Loucy (cell line): Measurements from ENCODE around the gene SOD3.

Experiments used
- H2AFZ ChIP-seq: fragments of 200-600 bp; sonication (generic); 2 replicates; pipeline ENCODE4 v1.6.0; 2016; ENCODE audit warnings: antibody characterized with exemption, mild to moderate bottlenecking, low read length, moderate library complexity
- H3F3A ChIP-seq: fragments of 200-600 bp; 2 replicates; pipeline ENCODE4 v1.6.0; 2016; ENCODE audit warnings: antibody characterized with exemption, low read depth, mild to moderate bottlenecking
- H3K27me3 ChIP-seq: fragments of 200-600 bp; sonication (generic); 2 replicates; pipeline ENCODE4 v1.6.1; 2014; ENCODE audit warnings: low read length, mild to moderate bottlenecking; ENCODE audit not compliant: insufficient read depth, poor library complexity, severe bottlenecking
- H3K36me3 ChIP-seq: fragments of 200-600 bp; sonication (generic); 2 replicates; pipeline ENCODE4 v1.6.1; 2016; ENCODE audit warnings: low read length; ENCODE audit not compliant: insufficient read depth
- H3K4me1 ChIP-seq: fragments of 200-600 bp; sonication (generic); 2 replicates; pipeline ENCODE4 v1.5.1; 2014; ENCODE audit warnings: low read length, mild to moderate bottlenecking; ENCODE audit not compliant: insufficient read depth, poor library complexity, severe bottlenecking
- H3K4me2 ChIP-seq: fragments of 200-600 bp; sonication (generic); 2 replicates; pipeline ENCODE4 v1.6.0; 2014; ENCODE audit warnings: antibody characterized with exemption, low read length, low read depth, mild to moderate bottlenecking; ENCODE audit not compliant: poor library complexity, severe bottlenecking
- H3K4me3 ChIP-seq: fragments of 200-600 bp; sonication (generic); 2 replicates; pipeline ENCODE4 v1.5.1; 2014; ENCODE audit warnings: low read length, mild to moderate bottlenecking, mixed read lengths; ENCODE audit not compliant: poor library complexity, severe bottlenecking
- H3K79me2 ChIP-seq: fragments of 200-600 bp; sonication (generic); 2 replicates; pipeline ENCODE4 v1.6.1; 2014; ENCODE audit warnings: low read length; ENCODE audit not compliant: insufficient read depth
- H3K9ac ChIP-seq: fragments of 200-600 bp; sonication (generic); 2 replicates; pipeline ENCODE4 v1.6.0; 2014; ENCODE audit warnings: mild to moderate bottlenecking, low read depth, low read length, moderate library complexity; ENCODE audit not compliant: poor library complexity, severe bottlenecking
- H3K9me2 ChIP-seq: fragments of 200-600 bp; sonication (generic); replicated peaks from 2 replicates; pipeline ENCODE4 v1.6.1; 2016; ENCODE audit warnings: low read depth, low read length, mixed read lengths
- H3K9me3 ChIP-seq: fragments of 200-600 bp; sonication (generic); 2 replicates; pipeline ENCODE4 v1.6.1; 2014; ENCODE audit warnings: mild to moderate bottlenecking, antibody characterized with exemption, low read length, low read depth; ENCODE audit not compliant: insufficient read depth
- H4K20me1 ChIP-seq: fragments of 200-600 bp; sonication (generic); 2 replicates; pipeline ENCODE4 v1.6.0; 2014; ENCODE audit warnings: antibody characterized with exemption, low read length, mild to moderate bottlenecking; ENCODE audit not compliant: insufficient read depth, poor library complexity, severe bottlenecking
- CTCF ChIP-seq: fragments of 200-600 bp; sonication (generic); conservative IDR thresholded peaks from 2 replicates; pipeline ENCODE4 v1.5.1; 2014; ENCODE audit warnings: mild to moderate bottlenecking, antibody characterized with exemption, low read length
- EZH2phosphoT487 ChIP-seq: fragments of 200-600 bp; IDR thresholded peaks from 2 replicates; pipeline ENCODE4 v1.6.1; 2018; ENCODE audit warnings: antibody characterized with exemption, mild to moderate bottlenecking, moderate library complexity, borderline replicate concordance

SOD3 gene

GRCh38 chr4:24753519-24753918 lies 41.9 kb upstream of the SOD3 start:
- Histone ChIP-seq H4K20me1 (no peaks in the 10 kb centered on the region), H3K36me3 (no peaks in the 10 kb centered on the region), H3K4me3 (no peak overlapping the region), H3K9ac (no peak overlapping the region), H2AFZ (no peak overlapping the region), H3K4me1 (no peaks in the 10 kb centered on the region), H3K9me2 (no peaks in the 10 kb centered on the region), H3K4me2 (no peak overlapping the region), H3K27me3 (no peaks in the 10 kb centered on the region), H3K79me2 (no peaks in the 10 kb centered on the region), H3F3A (no peaks in the 10 kb centered on the region), H3K9me3 (peaks cover 5% of the 10 kb centered on the region; the same call in 1 of the 2 replicates)
- TF ChIP-seq CTCF (no peak), EZH2phosphoT487 (no peak)

GRCh38 chr4:24754571-24754970 lies 40.8 kb upstream of the SOD3 start:
- H4K20me1 ChIP-seq = no peaks in the 10 kb centered on the region
- H3K4me2 ChIP-seq = no peak overlapping the region
- H3K4me1 ChIP-seq = no peaks in the 10 kb centered on the region
- no peak overlapping the region for H2AFZ ChIP-seq
- H3K79me2 ChIP-seq = no peaks in the 10 kb centered on the region
- H3K9me3 ChIP-seq = peaks cover 9% of the 10 kb centered on the region; the same call in 1 of the 2 replicates
- no peaks in the 10 kb centered on the region for H3F3A ChIP-seq
- no peaks in the 10 kb centered on the region for H3K9me2 ChIP-seq
- no peak for TF ChIP-seq EZH2phosphoT487
- TF ChIP-seq CTCF = no peak
- no peaks in the 10 kb centered on the region for H3K36me3 ChIP-seq
- H3K27me3 ChIP-seq = no peaks in the 10 kb centered on the region
- H3K4me3 ChIP-seq = no peak overlapping the region
- no peak overlapping the region for H3K9ac ChIP-seq

GRCh38 chr4:24763631-24764297 lies 31.6 kb upstream of the SOD3 start:
- H2AFZ ChIP-seq = no peak overlapping the region
- no peaks in the 10 kb centered on the region for H3K27me3 ChIP-seq
- H3K9me3 ChIP-seq = peaks cover 5% of the 10 kb centered on the region; the same call in 1 of the 2 replicates
- H3K79me2 ChIP-seq = no peaks in the 10 kb centered on the region
- no peaks in the 10 kb centered on the region for H3K4me1 ChIP-seq
- H4K20me1 ChIP-seq = no peaks in the 10 kb centered on the region
- H3K9ac ChIP-seq = no peak overlapping the region
- H3K36me3 ChIP-seq = no peaks in the 10 kb centered on the region
- H3K4me2 ChIP-seq = no peak overlapping the region
- H3K4me3 ChIP-seq = no peak overlapping the region
- no peak for TF ChIP-seq EZH2phosphoT487
- no peak for TF ChIP-seq CTCF
- no peaks in the 10 kb centered on the region for H3F3A ChIP-seq
- H3K9me2 ChIP-seq = no peaks in the 10 kb centered on the region
